Left ventricle myocardium inferior (tissue), 1 donor: ENCODE data around the gene CORO2B. TPM values are rescaled to one million over a fixed set of nuclear protein-coding genes. Genes with fewer than 3 reads are reported as not detected.
A peak's percentile ranks its signal among the peaks of the same experiment; 100 is the strongest.

Experiments
- DNase-seq: peaks from one replicate; pipeline ENCODE4 v3.0.0-alpha.2; 2020
- H3K27ac ChIP-seq: fragments of 200-600 bp; replicated peaks from 2 replicates; pipeline ENCODE4 v1.8.0; 2021
- H3K27me3 ChIP-seq: fragments of 200-600 bp; 2 replicates; pipeline ENCODE4 v1.8.0; 2021; ENCODE audit warnings: low read depth
- H3K36me3 ChIP-seq: fragments of 200-600 bp; 2 replicates; pipeline ENCODE4 v1.8.0; 2021
- H3K4me1 ChIP-seq: fragments of 200-600 bp; 2 replicates; pipeline ENCODE4 v1.8.0; 2021
- H3K4me3 ChIP-seq: fragments of 200-600 bp; 2 replicates; pipeline ENCODE4 v1.8.0; 2021; ENCODE audit warnings: mild to moderate bottlenecking, moderate library complexity
- H3K9me3 ChIP-seq: fragments of 200-600 bp; replicated peaks from 2 replicates; pipeline ENCODE4 v1.8.0; 2021
- CTCF ChIP-seq: fragments of 200-600 bp; IDR thresholded peaks from 2 replicates; pipeline ENCODE4 v1.8.0; 2021; ENCODE audit warnings: antibody characterized with exemption, mild to moderate bottlenecking, borderline replicate concordance
- intact Hi-C: fragments of 100-400 bp; cut with micrococcal nuclease; formaldehyde crosslinking; loops from one replicate; pipeline ENCODE4 v1.11.0; 2022
- total RNA-seq: library from RNA; stranded (reverse); fragmentation: NEBNext Ultra II Directional; extraction: Animal tissue kit (Norgen Biotek cat#: 25700); gene quantifications from one replicate; pipeline ENCODE4 v1.2.1, GENCODE V29; 2021
- donor health status: DM: no; HTN: yes; CAD: no; lungs with severe emphysema.

The CORO2B gene
- total RNA-seq, 1 donor from 2014 or later = 5.0 TPM

- Histone ChIP-seq H3K4me3 (no peak overlapping the region), H3K9me3 (no peaks in the 10 kb centered on the region), H3K27me3 (no peaks in the 10 kb centered on the region), H3K27ac (no peak overlapping the region), H3K36me3 (no peaks in the 10 kb centered on the region), H3K4me1 (peaks cover 4% of the 10 kb centered on the region)
- TF ChIP-seq CTCF = no peak
- intact Hi-C loops = loop anchor here (5.0 kb wide), 1 partner anchor 326 kb away; no protein-coding TSS in a partner anchor
- DNase-seq = no peak
These were observed 27.5 kb upstream of the CORO2B start for GRCh38 chr15:68551296-68551635.

- H3K27ac ChIP-seq = no peak overlapping the region
- H3K9me3 ChIP-seq = no peaks in the 10 kb centered on the region
- no peak for DNase-seq
- no peaks in the 10 kb centered on the region for H3K36me3 ChIP-seq
- intact Hi-C loops = loop anchor here (5.0 kb wide), 1 partner anchor 325 kb away; no protein-coding TSS in a partner anchor
- H3K4me1 ChIP-seq = peaks cover 4% of the 10 kb centered on the region
- no peak overlapping the region for H3K4me3 ChIP-seq
- TF ChIP-seq CTCF = no peak
- no peaks in the 10 kb centered on the region for H3K27me3 ChIP-seq
These were observed 26.4 kb upstream of the CORO2B start for GRCh38 chr15:68552344-68552743.

- no peaks in the 10 kb centered on the region for H3K9me3 ChIP-seq
- no peak for DNase-seq
- peaks cover 4% of the 10 kb centered on the region for H3K4me1 ChIP-seq
- intact Hi-C loops = loop anchor here (5.0 kb wide), 1 partner anchor 325 kb away; no protein-coding TSS in a partner anchor
- no peak overlapping the region for H3K4me3 ChIP-seq
- no peaks in the 10 kb centered on the region for H3K36me3 ChIP-seq
- no peak overlapping the region for H3K27ac ChIP-seq
- no peaks in the 10 kb centered on the region for H3K27me3 ChIP-seq
- no peak for TF ChIP-seq CTCF
These were observed 26.0 kb upstream of the CORO2B start for GRCh38 chr15:68552773-68553172.

- H3K27me3 ChIP-seq = no peaks in the 10 kb centered on the region
- H3K36me3 ChIP-seq = no peaks in the 10 kb centered on the region
- intact Hi-C loops = loop anchor here (5.0 kb wide), 1 partner anchor 324 kb away; no protein-coding TSS in a partner anchor
- no peak overlapping the region for H3K27ac ChIP-seq
- TF ChIP-seq CTCF = no peak
- DNase-seq = no peak
- H3K4me3 ChIP-seq = no peak overlapping the region
- H3K9me3 ChIP-seq = no peaks in the 10 kb centered on the region
- peaks cover 4% of the 10 kb centered on the region for H3K4me1 ChIP-seq
These were observed 25.3 kb upstream of the CORO2B start for GRCh38 chr15:68553314-68553993.

- intact Hi-C loops = loop anchor here (5.0 kb wide), 1 partner anchor 323 kb away; no protein-coding TSS in a partner anchor
- peaks cover 8% of the 10 kb centered on the region for H3K4me1 ChIP-seq
- H3K9me3 ChIP-seq = no peaks in the 10 kb centered on the region
- H3K27me3 ChIP-seq = no peaks in the 10 kb centered on the region
- peak; percentile 85 for TF ChIP-seq CTCF
- H3K36me3 ChIP-seq = no peaks in the 10 kb centered on the region
- H3K4me3 ChIP-seq = no peak overlapping the region
- no peak overlapping the region for H3K27ac ChIP-seq
- DNase-seq = no peak
These were observed 24.6 kb upstream of the CORO2B start for GRCh38 chr15:68553994-68554720.
